Measurements from ENCODE around the gene BAIAP2L1. TPM values are rescaled to one million over a fixed set of nuclear protein-coding genes. Genes with fewer than 3 reads are reported as not detected.

Gene BAIAP2L1
- total RNA-seq, 2 experiments from 2014 or later = 0.65 to 0.68 TPM

DNA sequence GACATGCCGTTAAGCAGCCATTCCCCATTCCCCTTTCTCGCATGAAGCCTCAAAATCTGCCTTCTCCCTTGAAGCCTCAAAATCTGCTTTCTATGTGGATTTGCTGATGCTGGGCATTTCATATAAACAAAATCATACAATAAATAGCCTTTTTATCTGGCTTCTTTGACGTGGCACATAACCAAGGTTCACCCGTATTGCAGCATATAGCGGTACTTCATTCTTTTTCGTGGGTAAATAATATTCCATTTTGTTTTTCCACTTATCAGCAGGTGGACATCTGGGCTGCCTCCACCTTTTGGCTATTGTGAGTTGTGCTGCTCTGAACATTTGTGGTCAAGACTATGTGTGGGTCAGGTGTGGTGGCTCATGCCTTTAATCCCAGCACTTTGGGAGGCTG is 62.4 kb downstream of the BAIAP2L1 start:
- POLR2A ChIA-PET = no interaction called here
- Mint-ChIP-seq H3K27ac (no peak overlapping the region), H3K4me3 (no peak overlapping the region), H3K36me3 (ENCODE audit: low read depth) (no peaks in the 10 kb centered on the region), H3K9me3 (peaks cover 3% of the 10 kb centered on the region), H3K27me3 (no peaks in the 10 kb centered on the region), H3K4me1 (no peaks in the 10 kb centered on the region)
- DNase-seq = no peak
- CTCF ChIA-PET = no interaction called here

DNA sequence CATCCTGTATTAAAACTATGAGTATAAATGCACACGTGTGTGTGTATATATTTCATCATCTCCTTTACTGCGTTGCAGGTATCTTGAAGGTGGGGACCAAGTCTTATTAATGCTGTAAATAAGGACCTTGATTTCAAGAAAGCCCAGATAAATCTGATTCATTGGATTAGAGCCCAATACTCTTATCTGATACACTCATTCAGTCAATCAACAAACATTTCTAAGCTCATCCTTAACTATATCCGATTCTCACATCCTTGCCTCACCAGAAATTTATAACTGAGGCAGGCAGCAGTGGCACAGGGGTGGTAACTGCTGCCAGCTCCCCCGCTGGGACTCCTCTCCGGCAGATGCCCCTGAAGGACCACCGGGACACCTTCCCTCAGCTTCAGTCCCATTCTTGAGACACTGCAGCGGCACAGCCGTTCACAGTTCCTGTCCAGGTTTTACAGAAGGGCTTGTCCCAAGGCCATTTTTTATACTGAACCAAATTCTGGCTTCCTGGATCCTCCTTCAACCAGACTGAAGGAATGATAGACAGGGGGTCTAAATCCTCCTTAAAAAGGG is 65.4 kb downstream of the BAIAP2L1 start:
- no peak overlapping the region for H3K4me3 Mint-ChIP-seq

DNA sequence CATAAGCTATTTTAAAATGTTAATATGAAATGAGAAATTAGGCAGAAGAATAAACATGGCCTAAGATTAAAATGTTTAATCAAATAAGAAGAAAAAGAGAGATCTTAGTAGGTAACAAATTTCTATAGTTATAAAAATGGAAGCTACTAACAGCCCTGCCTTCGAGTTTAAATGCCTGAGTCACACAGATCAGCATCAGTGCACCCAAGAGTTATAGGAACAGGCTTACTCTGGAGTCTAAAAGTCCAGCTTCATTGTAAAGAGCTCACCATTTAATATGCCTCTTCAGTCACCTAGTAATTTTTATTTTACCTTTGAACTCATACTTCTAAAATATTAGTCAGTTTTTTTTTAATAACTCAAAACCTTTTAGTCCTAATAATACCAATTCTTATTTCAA is 66.8 kb downstream of the BAIAP2L1 start:
- Mint-ChIP-seq H3K36me3 (ENCODE audit: low read depth) (no peaks in the 10 kb centered on the region), H3K4me3 (no peak overlapping the region), H3K27me3 (no peaks in the 10 kb centered on the region), H3K27ac (no peak overlapping the region), H3K9me3 (peaks cover under 1% of the 10 kb centered on the region), H3K4me1 (no peaks in the 10 kb centered on the region)
- DNase-seq = no peak
- ChIA-PET POLR2A (no interaction called here), CTCF (interaction anchor here (0.6 kb wide), 1 partner anchor 314 kb away, joined by 4 read pairs; no protein-coding TSS in a partner anchor)

More for the DNA sequence above, 65.4 kb downstream of the BAIAP2L1 start:
- H3K36me3 Mint-ChIP-seq (ENCODE audit: low read depth) = no peaks in the 10 kb centered on the region
- CTCF ChIA-PET = no interaction called here
- no peak overlapping the region for H3K27ac Mint-ChIP-seq
- no peaks in the 10 kb centered on the region for H3K4me1 Mint-ChIP-seq
- POLR2A ChIA-PET = no interaction called here
- no peaks in the 10 kb centered on the region for H3K27me3 Mint-ChIP-seq
- H3K9me3 Mint-ChIP-seq = peaks cover 3% of the 10 kb centered on the region
- DNase-seq = no peak

DNA sequence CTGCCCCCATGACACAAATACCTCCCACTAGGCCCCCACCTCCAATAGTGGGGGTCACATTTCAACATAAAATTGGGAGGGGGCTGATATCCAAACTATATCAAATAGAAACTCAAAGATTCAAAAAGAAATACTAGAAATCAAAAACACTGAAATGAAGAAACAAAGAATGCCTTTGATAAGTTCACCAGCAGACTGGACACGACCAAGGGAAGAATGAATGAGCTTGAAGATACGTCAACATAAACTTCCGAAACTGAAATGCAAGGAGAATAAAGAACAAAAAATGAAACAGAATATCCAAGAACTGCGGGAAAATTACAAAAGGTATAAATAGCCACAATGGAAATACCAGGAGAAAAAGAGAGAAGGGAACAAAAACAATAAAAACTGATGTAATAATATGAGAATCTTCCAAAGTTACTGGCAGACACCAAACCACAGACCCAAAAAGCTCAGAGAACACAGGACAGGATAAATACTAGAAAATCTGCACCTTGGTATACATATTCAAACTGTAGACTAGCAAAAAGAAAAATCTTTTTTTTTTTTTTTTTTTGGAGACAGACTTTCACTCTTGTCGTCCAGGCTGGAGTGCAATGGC is 69.9 kb downstream of the BAIAP2L1 start:
- Mint-ChIP-seq H3K36me3 (ENCODE audit: low read depth) (no peaks in the 10 kb centered on the region), H3K4me1 (no peaks in the 10 kb centered on the region), H3K4me3 (no peak overlapping the region), H3K27me3 (no peaks in the 10 kb centered on the region), H3K9me3 (no peaks in the 10 kb centered on the region), H3K27ac (no peak overlapping the region)
- ChIA-PET POLR2A (interaction anchor here (0.6 kb wide), 1 partner anchor 44 kb away, joined by 3 read pairs; no protein-coding TSS in a partner anchor), CTCF (no interaction called here)
- no peak for DNase-seq

DNA sequence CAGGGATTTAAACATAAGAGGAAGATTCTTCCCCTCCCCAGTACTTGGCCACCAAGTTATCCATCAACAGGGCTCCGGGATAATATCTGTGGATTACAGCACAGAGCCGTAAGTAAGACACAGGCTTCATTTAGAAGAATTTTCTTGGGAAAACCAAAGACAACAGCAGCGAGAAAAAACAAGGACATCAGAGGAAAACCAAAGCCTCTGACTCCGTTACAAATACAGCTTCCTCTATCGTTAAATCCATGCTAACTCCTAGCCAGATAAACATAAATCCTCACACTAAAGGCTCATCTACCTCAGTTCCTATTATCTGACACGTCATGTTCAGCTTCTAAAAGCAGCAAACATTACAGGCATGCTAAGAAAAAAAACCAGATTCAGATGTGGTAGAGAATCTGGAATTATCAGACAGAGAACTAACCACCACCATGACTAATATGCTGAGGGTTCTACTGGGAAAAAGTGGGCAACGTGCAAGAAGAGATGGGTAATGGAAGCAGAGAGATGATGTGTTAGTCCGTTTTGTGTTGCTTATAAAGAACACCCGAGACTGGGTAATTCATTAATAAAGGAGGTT is 71.0 kb downstream of the BAIAP2L1 start:
- Mint-ChIP-seq H3K36me3 (ENCODE audit: low read depth) (no peaks in the 10 kb centered on the region), H3K4me3 (no peak overlapping the region), H3K9me3 (no peaks in the 10 kb centered on the region), H3K4me1 (no peaks in the 10 kb centered on the region), H3K27ac (no peak overlapping the region), H3K27me3 (no peaks in the 10 kb centered on the region)
- CTCF ChIA-PET = no interaction called here
- POLR2A ChIA-PET = no interaction called here
- DNase-seq = no peak

DNA sequence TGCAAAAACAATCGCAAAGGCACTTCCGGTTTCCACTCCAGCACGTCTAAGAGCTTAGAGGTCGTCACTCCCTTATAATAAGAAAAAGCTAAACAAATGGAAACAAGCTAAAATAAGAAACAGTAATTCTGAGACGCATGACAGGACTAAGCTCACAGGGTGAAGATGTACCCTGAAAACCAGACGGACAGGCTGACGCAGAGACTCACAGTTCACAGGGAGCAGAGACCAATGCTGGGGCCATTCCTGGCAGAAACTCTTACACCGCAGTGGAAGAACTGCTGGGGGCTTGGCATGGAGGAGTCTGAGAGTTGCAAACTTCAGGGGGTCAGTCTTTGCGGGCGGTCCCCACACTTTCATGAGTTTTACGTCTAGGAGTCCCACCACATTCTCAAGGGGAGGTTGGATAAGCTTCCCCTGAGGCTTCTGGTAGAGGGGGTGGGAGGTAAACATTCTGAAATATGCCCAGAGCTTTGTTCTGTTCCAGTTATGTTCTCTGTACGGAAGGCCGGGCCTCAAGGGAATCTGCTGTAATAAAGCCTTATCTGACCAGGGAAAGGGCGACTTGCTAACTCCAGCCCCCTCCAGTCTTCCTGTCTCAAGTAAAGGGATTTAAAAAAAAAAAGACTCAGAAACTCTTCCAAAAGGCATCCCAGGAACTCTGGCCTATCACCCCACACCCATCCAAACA is 71.6 kb downstream of the BAIAP2L1 start:
- Mint-ChIP-seq H3K4me3 (no peak overlapping the region), H3K9me3 (no peaks in the 10 kb centered on the region), H3K36me3 (ENCODE audit: low read depth) (no peaks in the 10 kb centered on the region), H3K4me1 (no peaks in the 10 kb centered on the region), H3K27ac (no peak overlapping the region), H3K27me3 (no peaks in the 10 kb centered on the region)
- ChIA-PET POLR2A (no interaction called here), CTCF (no interaction called here)
- DNase-seq = no peak

DNA sequence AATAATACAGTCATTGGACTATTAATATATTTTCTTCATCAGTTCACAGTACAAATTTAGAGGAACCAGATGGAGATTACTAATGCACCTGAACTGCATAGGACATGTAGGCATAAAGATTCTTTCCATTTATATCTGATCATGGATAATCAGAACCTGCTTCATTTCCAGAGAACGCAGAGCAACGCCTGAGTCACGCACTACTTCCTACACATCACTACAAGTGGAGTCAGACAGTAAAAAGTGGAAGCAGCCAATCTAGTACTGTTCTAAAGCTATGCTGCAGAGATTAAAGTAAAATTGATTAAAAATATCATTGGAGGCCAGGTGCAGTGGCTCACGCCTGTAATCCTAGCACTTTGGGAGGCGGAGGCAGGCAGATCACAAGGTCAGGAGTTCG is 76.1 kb downstream of the BAIAP2L1 start:
- Mint-ChIP-seq H3K4me1 (no peaks in the 10 kb centered on the region), H3K4me3 (no peak overlapping the region), H3K36me3 (ENCODE audit: low read depth) (no peaks in the 10 kb centered on the region), H3K27me3 (peaks cover 6% of the 10 kb centered on the region), H3K27ac (no peak overlapping the region), H3K9me3 (no peaks in the 10 kb centered on the region)
- ChIA-PET CTCF (no interaction called here), POLR2A (no interaction called here)
- DNase-seq = no peak

DNA sequence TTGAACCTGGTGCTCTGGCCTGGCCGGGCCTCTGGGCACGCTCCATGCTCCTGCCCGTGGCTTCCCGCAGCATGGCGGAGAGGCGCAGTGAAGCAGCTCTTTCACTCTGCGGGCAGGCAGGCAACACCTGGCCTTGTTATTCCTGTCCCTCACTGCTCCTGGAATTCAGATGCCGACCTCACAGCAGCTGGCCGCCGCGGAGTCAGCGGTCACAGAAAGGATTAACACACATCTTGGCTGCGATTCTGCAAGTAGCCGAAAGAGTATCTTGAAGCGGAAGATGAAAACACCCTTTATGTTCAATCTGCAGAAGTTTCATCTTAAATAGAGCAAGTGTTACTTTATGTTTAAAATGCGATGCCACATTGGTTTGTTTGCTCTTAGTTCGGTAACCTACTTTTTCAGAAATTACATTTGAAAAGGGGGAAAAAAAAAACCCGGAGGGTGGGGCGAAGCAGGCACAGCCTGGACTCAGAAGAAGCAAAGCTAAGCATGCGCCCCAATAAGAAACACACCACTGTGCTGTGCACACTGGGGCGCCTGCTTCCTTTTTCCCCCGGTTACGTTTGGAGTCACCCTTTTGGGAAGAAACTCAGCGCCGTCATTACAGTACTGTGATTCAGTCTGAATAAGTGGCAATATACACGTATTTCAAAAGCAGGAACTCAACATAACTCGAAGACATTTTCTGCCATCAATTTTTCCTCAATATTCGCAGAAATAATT is 77.1 kb downstream of the BAIAP2L1 start:
- Mint-ChIP-seq H3K36me3 (ENCODE audit: low read depth) (no peaks in the 10 kb centered on the region), H3K27me3 (peaks cover 6% of the 10 kb centered on the region), H3K4me1 (no peaks in the 10 kb centered on the region), H3K9me3 (no peaks in the 10 kb centered on the region), H3K4me3 (no peak overlapping the region), H3K27ac (no peak overlapping the region)
- no peak for DNase-seq
- ChIA-PET CTCF (no interaction called here), POLR2A (no interaction called here)

DNA sequence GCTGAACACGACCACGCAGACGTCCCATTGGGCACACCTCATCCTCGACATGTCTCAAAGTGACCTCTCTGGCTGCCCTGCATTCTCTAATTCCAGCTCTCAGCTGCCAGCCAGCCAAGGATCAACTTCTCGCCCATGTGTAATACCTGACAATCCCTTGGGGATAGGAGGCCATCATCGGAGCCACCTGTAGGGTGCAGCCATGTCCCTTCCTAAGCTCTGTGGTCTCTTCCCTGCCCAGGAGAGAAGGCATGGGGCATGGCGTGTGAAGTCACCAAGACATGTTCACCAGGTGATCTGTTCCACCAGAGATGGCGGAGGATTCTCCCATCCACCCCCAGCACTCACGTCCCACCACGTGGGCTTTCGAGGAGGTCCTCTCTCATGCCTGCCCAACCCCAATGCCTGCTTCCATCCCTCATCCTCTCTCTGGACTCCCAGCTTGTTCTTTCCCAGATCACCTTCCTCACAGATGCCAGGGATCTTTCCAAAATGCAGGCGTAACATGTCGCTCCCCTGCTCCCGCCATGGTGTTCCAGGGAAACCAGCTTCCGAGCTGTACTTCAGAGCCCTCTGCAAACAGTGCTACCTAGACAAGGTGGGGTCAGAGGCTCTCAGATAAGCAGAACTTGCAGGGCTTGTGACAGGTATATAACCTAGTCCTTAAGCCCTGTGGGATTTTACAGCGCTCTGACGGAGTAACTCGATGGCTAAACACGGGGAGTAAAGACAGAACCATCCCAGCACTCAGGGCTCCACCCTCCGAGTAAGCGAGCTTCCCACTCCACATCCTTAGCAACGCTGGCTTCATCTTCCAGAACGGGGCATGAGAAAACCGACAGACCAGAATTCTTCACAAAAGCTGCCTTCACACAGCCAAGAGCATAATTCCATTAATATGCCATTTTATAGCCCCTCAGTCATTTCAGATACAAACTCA is 78.3 kb downstream of the BAIAP2L1 start:
- H3K27ac Mint-ChIP-seq = no peak overlapping the region
- no peak for DNase-seq
- no peaks in the 10 kb centered on the region for H3K4me1 Mint-ChIP-seq
- POLR2A ChIA-PET = no interaction called here
- CTCF ChIA-PET = no interaction called here
- no peaks in the 10 kb centered on the region for H3K36me3 Mint-ChIP-seq (ENCODE audit: low read depth)
- H3K9me3 Mint-ChIP-seq = no peaks in the 10 kb centered on the region
- no peak overlapping the region for H3K4me3 Mint-ChIP-seq
- peaks cover 6% of the 10 kb centered on the region for H3K27me3 Mint-ChIP-seq

DNA sequence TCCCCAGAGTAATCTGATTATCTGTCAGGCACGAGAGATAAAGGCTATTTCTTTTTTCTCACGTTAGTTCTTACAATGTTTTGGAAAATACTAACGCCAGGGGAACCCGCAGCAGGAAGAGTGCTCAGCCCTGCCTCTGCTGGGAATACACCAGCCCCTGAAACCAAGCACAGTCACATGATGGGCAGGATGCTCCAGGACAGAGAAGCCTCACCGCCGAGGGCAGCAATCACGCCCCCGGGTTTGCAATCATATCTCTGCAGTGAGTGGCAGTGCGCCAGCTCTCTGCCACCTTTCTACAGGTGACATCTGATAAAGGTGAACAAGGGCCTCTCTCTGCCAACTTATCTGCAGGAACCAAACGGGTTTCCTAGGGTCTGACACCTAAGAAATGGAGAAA is 79.6 kb downstream of the BAIAP2L1 start:
- Mint-ChIP-seq H3K27me3 (peaks cover 6% of the 10 kb centered on the region), H3K4me3 (no peak overlapping the region), H3K4me1 (no peaks in the 10 kb centered on the region), H3K9me3 (no peaks in the 10 kb centered on the region), H3K36me3 (ENCODE audit: low read depth) (no peaks in the 10 kb centered on the region), H3K27ac (no peak overlapping the region)
- ChIA-PET POLR2A (no interaction called here), CTCF (no interaction called here)
- no peak for DNase-seq

DNA sequence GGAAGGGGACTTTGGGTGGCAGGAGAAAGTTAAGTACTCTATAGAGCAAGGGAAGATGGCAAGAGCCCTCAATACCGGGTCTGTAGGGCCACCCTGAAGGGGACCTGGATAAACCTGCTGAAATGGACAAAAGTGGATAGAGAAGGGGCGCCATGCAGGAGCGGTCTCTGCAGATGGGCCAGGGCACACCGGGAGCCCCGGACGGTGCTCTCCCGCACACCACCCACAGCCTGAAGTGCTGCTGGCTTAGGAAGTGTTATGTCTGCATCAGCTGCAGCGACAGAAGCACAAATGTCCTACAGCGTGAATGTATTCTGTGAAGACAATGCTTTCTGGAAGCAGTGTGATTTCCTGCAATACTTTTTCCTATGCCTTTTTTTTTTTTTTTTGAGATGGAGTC is 81.7 kb downstream of the BAIAP2L1 start:
- Mint-ChIP-seq H3K36me3 (ENCODE audit: low read depth) (no peaks in the 10 kb centered on the region), H3K4me1 (no peaks in the 10 kb centered on the region), H3K27me3 (peaks cover 6% of the 10 kb centered on the region), H3K27ac (no peak overlapping the region), H3K9me3 (no peaks in the 10 kb centered on the region), H3K4me3 (no peak overlapping the region)
- ChIA-PET CTCF (interaction anchor here (0.7 kb wide), 1 partner anchor 36 kb away, joined by 3 read pairs; no protein-coding TSS in a partner anchor), POLR2A (no interaction called here)
- no peak for DNase-seq

DNA sequence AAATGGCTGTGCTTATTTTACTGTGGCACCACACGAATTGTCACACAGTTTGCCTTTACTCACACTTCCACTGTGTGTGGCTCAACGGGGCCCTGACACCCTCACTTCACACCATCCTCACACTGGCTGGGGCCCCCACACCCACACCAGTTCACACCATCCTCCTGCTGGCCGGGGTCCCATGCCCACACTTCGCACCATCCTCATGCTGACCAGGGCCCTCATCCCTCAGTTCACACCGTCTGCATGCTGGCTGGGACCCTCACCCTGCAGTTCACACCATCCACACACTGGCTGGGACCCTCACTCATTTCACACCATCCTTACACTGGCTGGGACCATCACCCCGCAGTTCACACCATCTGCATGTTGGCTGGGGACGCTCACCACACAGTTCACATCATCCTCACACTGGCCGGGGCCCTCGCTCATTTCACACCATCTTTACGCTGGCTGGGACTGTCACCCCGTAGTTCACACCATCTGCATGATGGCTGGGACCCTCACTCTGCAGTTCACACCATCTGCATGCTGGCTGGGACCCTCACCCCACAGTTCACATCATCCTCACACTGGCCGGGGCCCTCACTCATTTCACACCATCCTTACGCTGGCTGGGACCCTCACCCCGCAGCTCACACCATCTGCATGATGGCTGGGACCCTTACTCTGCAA is 83.4 kb downstream of the BAIAP2L1 start:
- POLR2A ChIA-PET = no interaction called here
- Mint-ChIP-seq H3K9me3 (no peaks in the 10 kb centered on the region), H3K27ac (no peak overlapping the region), H3K27me3 (no peaks in the 10 kb centered on the region), H3K4me3 (no peak overlapping the region), H3K4me1 (no peaks in the 10 kb centered on the region), H3K36me3 (ENCODE audit: low read depth) (no peaks in the 10 kb centered on the region)
- no peak for DNase-seq
- CTCF ChIA-PET = no interaction called here
